Right hindlimb (tissue), 1 donor: Measurements from ENCODE around the gene ZCCHC13.
"Not testable (repeated sequence)": the region's sequence is repeated elsewhere in the genome, so short reads cannot be mapped to it uniquely, and the experiment has no call there.

Source experiments
- DNase-seq: peaks from one replicate; pipeline ENCODE4 v3.0.0-alpha.2; 2018

Gene ZCCHC13

DNA sequence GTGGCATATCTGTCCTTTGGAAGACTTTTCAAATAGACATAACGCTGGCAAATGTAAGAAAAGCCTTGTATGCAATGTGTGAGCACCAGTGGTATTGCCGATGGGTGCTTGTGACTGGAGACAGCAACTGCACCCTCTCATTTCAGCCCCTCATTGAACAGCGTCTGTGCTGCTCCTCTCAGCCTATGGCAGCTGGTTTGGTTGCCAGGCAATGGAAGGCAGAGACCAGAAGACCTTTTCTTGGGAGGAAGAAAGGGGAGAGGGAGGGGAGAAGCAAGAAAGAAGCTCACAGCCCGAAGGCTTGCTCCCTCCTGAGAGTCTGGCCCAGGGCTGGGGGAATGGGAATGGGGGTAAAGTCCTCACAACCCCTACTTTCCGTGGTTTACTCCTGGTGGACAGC, 20.2 kb downstream of the ZCCHC13 start:
- no peak for DNase-seq

- no peak for DNase-seq
These were observed 21.4 kb downstream of the ZCCHC13 start for GRCh38 chrX:74325130-74326059.

- no peak for DNase-seq
These were observed 34.9 kb downstream of the ZCCHC13 start for GRCh38 chrX:74338852-74339251.

GRCh38 chrX:74340051-74340450, 36.1 kb downstream of the ZCCHC13 start:
- no peak for DNase-seq

GRCh38 chrX:74342211-74342610, 38.2 kb downstream of the ZCCHC13 start:
- not testable (repeated sequence) for DNase-seq

DNA sequence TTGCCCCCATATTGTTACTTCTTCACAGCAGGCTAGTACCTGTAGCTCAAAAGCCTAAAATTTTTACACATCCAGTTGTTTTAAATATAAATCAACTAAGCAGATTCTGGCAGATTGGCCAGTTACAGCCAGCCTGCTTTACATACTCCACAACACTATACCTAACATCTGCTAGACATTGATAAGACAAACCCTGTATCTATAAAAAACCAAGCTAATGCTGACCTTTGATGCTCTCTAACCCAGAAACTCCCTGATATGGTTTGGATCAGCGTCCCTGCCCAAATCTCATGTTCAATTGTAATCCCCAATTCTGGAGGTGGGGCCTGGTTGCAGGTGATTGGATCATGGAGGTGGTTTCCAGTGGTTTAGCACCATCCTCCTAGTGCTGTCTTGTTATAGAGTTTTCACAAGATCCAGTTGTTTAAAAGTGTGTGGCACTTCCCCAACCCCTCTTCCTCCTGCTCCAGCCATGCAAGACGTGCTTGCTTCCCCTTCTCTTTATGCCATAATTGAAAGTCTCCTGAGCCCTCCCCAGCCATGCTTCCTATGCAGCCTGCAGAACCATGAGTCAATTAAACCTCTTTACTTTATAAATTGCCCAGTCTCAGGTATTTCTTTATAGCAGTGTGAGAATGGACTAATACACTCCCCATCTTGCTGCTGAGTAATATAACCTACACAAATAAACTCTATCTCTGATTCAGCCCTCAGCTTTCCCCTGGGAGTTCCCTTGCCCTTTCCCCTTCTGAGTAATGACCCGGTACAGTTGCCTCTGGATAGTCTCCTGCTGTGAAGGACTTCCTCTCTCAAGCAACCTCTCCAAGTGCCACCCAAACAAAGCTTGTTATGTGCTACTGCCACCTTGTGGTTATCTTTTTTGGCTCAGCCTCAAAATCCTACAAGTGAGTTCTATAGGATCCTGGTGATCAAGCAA, 39.6 kb downstream of the ZCCHC13 start:
- DNase-seq = peak; percentile 26

DNA sequence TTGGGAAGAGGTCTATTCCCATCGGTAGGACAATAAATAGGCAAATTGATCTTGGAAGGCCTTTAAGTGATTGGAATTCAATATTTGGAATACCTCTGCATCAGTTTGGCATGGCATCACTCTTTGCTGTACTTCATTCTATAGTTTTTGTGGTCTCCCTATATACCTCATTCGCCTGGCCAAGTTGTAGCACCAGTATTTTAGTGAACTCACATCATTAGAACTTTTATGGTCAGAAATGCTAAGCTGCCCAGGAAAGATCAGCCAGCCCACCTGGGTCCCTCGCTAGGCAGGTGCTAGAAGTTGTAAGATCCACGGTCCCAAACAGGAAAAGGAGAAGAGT, 40.3 kb downstream of the ZCCHC13 start:
- no peak for DNase-seq

DNA sequence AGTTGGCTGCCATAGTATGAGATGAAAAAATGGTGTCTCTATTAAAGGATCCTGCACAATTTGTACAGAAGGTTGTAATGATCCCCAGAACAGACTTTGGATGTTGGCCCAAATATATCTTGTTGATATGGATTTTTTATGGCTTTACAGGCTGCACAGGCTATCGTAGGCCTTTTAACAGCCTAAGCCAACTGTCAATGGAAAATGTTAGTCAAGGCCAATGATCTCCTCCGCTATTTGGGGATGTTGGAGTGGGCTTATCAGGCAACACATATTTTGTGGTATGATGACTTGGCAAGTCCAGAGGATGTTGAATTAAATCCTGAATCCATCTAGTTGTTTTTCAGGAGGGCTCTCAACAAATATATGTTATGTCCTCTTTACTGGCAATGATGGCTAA, 42.1 kb downstream of the ZCCHC13 start:
- DNase-seq = no peak

DNA sequence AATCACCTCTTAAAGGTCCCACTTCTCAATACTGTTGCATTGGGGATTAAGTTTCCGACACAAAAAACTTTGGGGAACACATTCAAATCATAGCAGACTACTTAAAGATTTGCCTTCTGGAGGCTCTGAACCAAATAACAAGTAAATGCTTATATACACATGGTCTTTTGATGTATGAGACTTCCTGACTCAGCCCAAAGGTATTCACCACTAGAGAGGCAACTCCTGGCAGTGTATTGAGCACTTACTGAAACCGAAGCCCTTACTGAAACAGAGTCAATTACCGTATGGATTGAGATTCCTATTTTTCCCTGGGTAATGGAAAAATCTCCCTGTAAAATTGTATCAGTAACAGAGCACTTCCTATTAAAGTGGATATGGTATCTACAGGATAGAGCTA, 45.4 kb downstream of the ZCCHC13 start:
- DNase-seq = no peak

DNA sequence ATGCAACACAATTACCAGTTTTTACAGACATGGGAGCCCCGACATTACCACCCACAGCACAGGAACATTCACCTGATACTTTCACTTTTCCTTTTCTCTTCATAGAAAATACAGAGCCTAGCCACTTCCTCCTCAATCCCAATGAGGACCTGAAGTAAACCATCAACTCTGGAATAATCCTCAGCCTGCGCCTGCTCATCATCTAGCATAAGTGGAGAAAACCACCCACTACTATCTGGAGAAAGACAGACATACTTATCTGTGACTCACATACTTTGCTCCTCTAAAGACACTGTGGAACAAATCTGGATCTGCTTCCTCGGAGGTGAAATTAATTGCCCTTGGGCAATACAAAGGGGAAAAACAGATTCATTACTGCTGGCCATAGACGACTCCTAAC, 47.8 kb downstream of the ZCCHC13 start:
- DNase-seq = no peak

DNA sequence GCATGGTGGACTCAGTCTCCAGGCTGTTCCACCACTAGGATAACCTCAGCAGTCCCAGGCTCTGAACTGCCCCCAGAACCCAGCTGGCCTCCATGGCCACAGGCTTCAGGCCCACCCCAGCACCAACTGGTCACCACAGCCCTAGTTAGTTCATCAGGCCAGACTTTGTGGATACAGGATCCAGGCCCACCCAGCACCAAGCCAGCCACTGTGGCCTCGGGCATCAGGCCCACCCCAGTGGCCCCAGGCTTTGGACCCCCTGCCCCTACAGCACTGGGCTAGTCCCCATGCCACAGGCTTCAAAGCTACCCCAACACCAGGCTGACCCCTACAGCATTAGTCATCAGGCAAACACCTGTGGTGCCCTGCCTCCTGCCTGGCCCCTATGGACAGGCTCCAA, 50.0 kb downstream of the ZCCHC13 start:
- DNase-seq = no peak
